Measurements from ENCODE around the gene CCER1.

The CCER1 gene

GRCh38 chr12:90965204-90965603 is 10.2 kb upstream of the CCER1 start:
- no peak for DNase-seq (ENCODE audit: low read depth)

GRCh38 chr12:90964616-90965015 is 9.6 kb upstream of the CCER1 start:
- no peak for DNase-seq (ENCODE audit: low read depth)

GRCh38 chr12:90963946-90964345 is 9.0 kb upstream of the CCER1 start:
- no peak for DNase-seq (ENCODE audit: low read depth)

GRCh38 chr12:90961154-90961553 is 6.2 kb upstream of the CCER1 start:
- DNase-seq (ENCODE audit: low read depth), result no peak

- no peak for DNase-seq (ENCODE audit: low read depth)
Measured at GRCh38 chr12:90959538-90960139, 4.7 kb upstream of the CCER1 start.

- no peak for DNase-seq (ENCODE audit: low read depth)
Measured at GRCh38 chr12:90959032-90959431, 4.1 kb upstream of the CCER1 start.

GRCh38 chr12:90958347-90958746 is 3.4 kb upstream of the CCER1 start:
- DNase-seq (ENCODE audit: low read depth), result no peak

GRCh38 chr12:90954428-90954827 is 548 bp downstream of the CCER1 start:
- DNase-seq (ENCODE audit: low read depth), result no peak

- no peak for DNase-seq (ENCODE audit: low read depth)
Measured at GRCh38 chr12:90953956-90954421, 987 bp downstream of the CCER1 start.

- DNase-seq (ENCODE audit: low read depth), result no peak
Measured at GRCh38 chr12:90951432-90952105, 3.4 kb downstream of the CCER1 start.

- no peak for DNase-seq (ENCODE audit: low read depth)
Measured at GRCh38 chr12:90947869-90948268, 7.1 kb downstream of the CCER1 start.

GRCh38 chr12:90945070-90945649 is 9.8 kb downstream of the CCER1 start:
- DNase-seq (ENCODE audit: low read depth), result no peak

- no peak for DNase-seq (ENCODE audit: low read depth)
Measured at GRCh38 chr12:90943255-90943654, 11.7 kb downstream of the CCER1 start.

- DNase-seq (ENCODE audit: low read depth), result no peak
Measured at GRCh38 chr12:90940872-90941499, 14.0 kb downstream of the CCER1 start.

- DNase-seq (ENCODE audit: low read depth), result no peak
Measured at GRCh38 chr12:90939382-90939781, 15.6 kb downstream of the CCER1 start.

- no peak for DNase-seq (ENCODE audit: low read depth)
Measured at GRCh38 chr12:90938451-90938850, 16.5 kb downstream of the CCER1 start.

- DNase-seq (ENCODE audit: low read depth), result no peak
Measured at GRCh38 chr12:90937651-90938050, 17.3 kb downstream of the CCER1 start.

GRCh38 chr12:90936230-90937005 is 18.6 kb downstream of the CCER1 start:
- DNase-seq (ENCODE audit: low read depth), result no peak

GRCh38 chr12:90925562-90925961 is 29.4 kb downstream of the CCER1 start:
- no peak for DNase-seq (ENCODE audit: low read depth)

- no peak for DNase-seq (ENCODE audit: low read depth)
Measured at GRCh38 chr12:90924406-90924805, 30.6 kb downstream of the CCER1 start.

GRCh38 chr12:90922145-90922627 is 32.8 kb downstream of the CCER1 start:
- DNase-seq (ENCODE audit: low read depth), result no peak

- DNase-seq (ENCODE audit: low read depth), result no peak
Measured at GRCh38 chr12:90921536-90921935, 33.4 kb downstream of the CCER1 start.

Measured in activated T-helper 1 cell treated with Interleukin-2 at 50 U/mL for 16 hours (primary cell).